Fibroblast of pulmonary artery (primary cell): ENCODE measurements around the gene CWC22.

Experiments
- DNase-seq: peaks from one replicate; pipeline ENCODE4 v3.0.0-alpha.2; 2010; ENCODE audit warnings: low read depth
- H3K4me3 ChIP-seq: replicated peaks from 2 replicates; pipeline ENCODE4 v1.5.1; 2011; ENCODE audit warnings: low read depth, mild to moderate bottlenecking, control low read depth, low read length, moderate library complexity
- CTCF ChIP-seq: IDR thresholded peaks from 2 replicates; pipeline ENCODE4 v1.5.1; 2011; ENCODE audit warnings: mild to moderate bottlenecking, control low read depth, low read length, inconsistent platforms; ENCODE audit errors: missing control alignments

The CWC22 gene

GRCh38 chr2:180040146-180040925, 33.2 kb upstream of the CWC22 start:
- TF ChIP-seq CTCF = peak; percentile 43
- peak; percentile 98 for DNase-seq
- no peak overlapping the region for H3K4me3 ChIP-seq

- no peak overlapping the region for H3K4me3 ChIP-seq
- TF ChIP-seq CTCF = no peak
- no peak for DNase-seq
These were observed 31.9 kb upstream of the CWC22 start for GRCh38 chr2:180038997-180039396.

GRCh38 chr2:180033993-180034894, 27.1 kb upstream of the CWC22 start:
- peak; percentile 78 for DNase-seq
- TF ChIP-seq CTCF = no peak
- no peak overlapping the region for H3K4me3 ChIP-seq

GRCh38 chr2:180029575-180029974, 22.5 kb upstream of the CWC22 start:
- no peak overlapping the region for H3K4me3 ChIP-seq
- TF ChIP-seq CTCF = no peak
- DNase-seq = no peak

- TF ChIP-seq CTCF = no peak
- DNase-seq = no peak
- no peak overlapping the region for H3K4me3 ChIP-seq
These were observed 14.8 kb upstream of the CWC22 start for GRCh38 chr2:180021850-180022249.

- no peak for TF ChIP-seq CTCF
- no peak overlapping the region for H3K4me3 ChIP-seq
- peak; percentile 83 for DNase-seq
These were observed 10.7 kb upstream of the CWC22 start for GRCh38 chr2:180017784-180018183.
